IMR-90 (cell line): ENCODE measurements around the gene MYADML2. TPM values are rescaled to one million over a fixed set of nuclear protein-coding genes. Genes with fewer than 3 reads are reported as not detected.

Experiments used
- ATAC-seq: fragments of 200-7000 bp; cut with Tn5 transposase; 2 replicates; pipeline ENCODE4 v1.9.1; 2020; ENCODE audit warnings: low read depth, mild to moderate bottlenecking, moderate library complexity
- BruUV-seq: library from RNA; stranded (reverse); fragments of 400-500 nt; replicated peaks from 2 replicates; lab custom pipeline; 2021; lab: Mats Ljungman, UMichigan
- CTCF ChIA-PET: fragments of 300-600 bp; formaldehyde crosslinking; extraction: SDS; loops from one replicate; lab custom pipeline; 2021; ENCODE audit warnings: antibody characterized with exemption; lab: Yijun Ruan, JAX
- POLR2A ChIA-PET: fragments of 300-600 bp; sonication (Branson Sonifier 250); formaldehyde crosslinking; loops from one replicate; lab custom pipeline; 2022; ENCODE audit warnings: antibody characterized with exemption; ENCODE audit not compliant: unreplicated experiment; lab: Charles Lee
- DNase-seq: peaks from one replicate; pipeline ENCODE4 v3.0.0; 2013
- H2AFZ ChIP-seq: replicated peaks from 2 replicates; pipeline ENCODE3; 2013; ENCODE audit warnings: low read length, mild to moderate bottlenecking; ENCODE audit not compliant: poor library complexity
- H2AK5ac ChIP-seq: 2 replicates; pipeline ENCODE4 v1.6.1; 2013; ENCODE audit warnings: low read depth, low read length, inconsistent platforms
- H2AK9ac ChIP-seq: replicated peaks from 2 replicates; pipeline ENCODE3; 2013; ENCODE audit warnings: mild to moderate bottlenecking, low read depth, low read length, moderate library complexity; ENCODE audit not compliant: poor library complexity
- H2BK120ac ChIP-seq: 2 replicates; pipeline ENCODE4 v1.6.1; 2013; ENCODE audit warnings: low read depth, low read length, inconsistent platforms
- H2BK15ac ChIP-seq: 3 replicates; pipeline ENCODE4 v1.6.1; 2013; ENCODE audit warnings: low read depth, low read length, inconsistent platforms
- H2BK20ac ChIP-seq: 2 replicates; pipeline ENCODE4 v1.6.1; 2013; ENCODE audit warnings: low read depth, mild to moderate bottlenecking, inconsistent platforms, low read length, moderate library complexity
- H2BK5ac ChIP-seq: 2 replicates; pipeline ENCODE4 v1.6.1; 2013; ENCODE audit warnings: mild to moderate bottlenecking, low read depth, low read length, inconsistent platforms; ENCODE audit not compliant: poor library complexity, severe bottlenecking
- H3K14ac ChIP-seq: replicated peaks from 2 replicates; pipeline ENCODE4 v1.6.1; 2013; ENCODE audit warnings: low read depth, low read length, inconsistent platforms
- H3K18ac ChIP-seq: 2 replicates; pipeline ENCODE4 v1.6.1; 2013; ENCODE audit warnings: low read depth, low read length, control low read depth
- H3K23ac ChIP-seq: 2 replicates; pipeline ENCODE4 v1.6.1; 2013; ENCODE audit warnings: low read depth, low read length, inconsistent platforms
- H3K27ac ChIP-seq: 2 replicates; pipeline ENCODE4 v1.5.1; 2013; ENCODE audit warnings: mild to moderate bottlenecking, control low read depth, low read length; ENCODE audit not compliant: insufficient read depth
- H3K27me3 ChIP-seq: 2 replicates; pipeline ENCODE4 v1.6.1; 2013; ENCODE audit warnings: low read length; ENCODE audit not compliant: control insufficient read depth, insufficient read depth
- H3K36me3 ChIP-seq: 2 replicates; pipeline ENCODE4 v1.6.1; 2013; ENCODE audit warnings: low read length, mixed read lengths; ENCODE audit not compliant: control insufficient read depth, insufficient read depth
- H3K4ac ChIP-seq: 2 replicates; pipeline ENCODE4 v1.6.1; 2013; ENCODE audit warnings: low read depth, low read length, inconsistent platforms
- H3K4me1 ChIP-seq: 2 replicates; pipeline ENCODE4 v1.6.1; 2013; ENCODE audit warnings: low read length, mixed read lengths; ENCODE audit not compliant: control insufficient read depth, insufficient read depth
- H3K4me2 ChIP-seq: 2 replicates; pipeline ENCODE4 v1.6.1; 2013; ENCODE audit warnings: low read depth, mild to moderate bottlenecking, control low read depth, low read length, moderate library complexity
- H3K4me3 ChIP-seq: 2 replicates; pipeline ENCODE4 v1.5.1; 2013; ENCODE audit warnings: low read depth, mild to moderate bottlenecking, control low read depth, low read length, moderate library complexity; ENCODE audit not compliant: insufficient read depth
- H3K56ac ChIP-seq: 2 replicates; pipeline ENCODE4 v1.6.1; 2013; ENCODE audit warnings: low read length, inconsistent platforms; ENCODE audit not compliant: insufficient read depth; ENCODE audit errors: extremely low read depth
- H3K79me1 ChIP-seq, 2 experiments: 2 replicates each; pipeline ENCODE4 v1.6.1; 2013; ENCODE audit warnings: low read length in 2 of 2, inconsistent platforms in 1 of 2, low read depth in 1 of 2
- H3K9ac ChIP-seq: 2 replicates; pipeline ENCODE4 v1.6.1; 2013; ENCODE audit warnings: low read depth, low read length, control low read depth
- H3K9me1 ChIP-seq: 2 replicates; pipeline ENCODE4 v1.6.1; 2013; ENCODE audit warnings: low read length, inconsistent platforms; ENCODE audit not compliant: insufficient read depth
- H3K9me3 ChIP-seq: 2 replicates; pipeline ENCODE4 v1.6.1; 2013; ENCODE audit warnings: low read length; ENCODE audit not compliant: control insufficient read depth, insufficient read depth
- H4K20me1 ChIP-seq: 2 replicates; pipeline ENCODE4 v1.6.1; 2013; ENCODE audit warnings: low read length, inconsistent platforms; ENCODE audit not compliant: insufficient read depth
- H4K5ac ChIP-seq: 2 replicates; pipeline ENCODE4 v1.6.1; 2013; ENCODE audit warnings: mild to moderate bottlenecking, low read depth, low read length, control low read depth
- H4K8ac ChIP-seq, 2 experiments: 2 replicates each; pipeline ENCODE4 v1.6.1; 2013; ENCODE audit warnings: low read depth in 2 of 2, low read length in 2 of 2, control low read depth in 1 of 2, inconsistent platforms in 1 of 2
- H4K91ac ChIP-seq: 2 replicates; pipeline ENCODE4 v1.6.1; 2013; ENCODE audit warnings: low read depth, low read length, inconsistent platforms; ENCODE audit not compliant: insufficient read depth
- BHLHE40 ChIP-seq: fragments of 150-350 bp; IDR thresholded peaks from 2 replicates; pipeline ENCODE4 v1.6.1; 2016; ENCODE audit warnings: mild to moderate bottlenecking, low read depth, low read length
- CHD1 ChIP-seq: IDR thresholded peaks from 2 replicates; pipeline ENCODE4 v1.6.1; 2012; ENCODE audit warnings: low read depth, low read length, improper control_type of control experiment
- FOS ChIP-seq: fragments of 150-350 bp; IDR thresholded peaks from 2 replicates; pipeline ENCODE4 v1.6.1; 2016; ENCODE audit warnings: low read depth, low read length
- MAFK ChIP-seq: IDR thresholded peaks from 2 replicates; pipeline ENCODE4 v1.6.1; 2012; ENCODE audit warnings: low read depth, low read length, improper control_type of control experiment
- MAZ ChIP-seq: IDR thresholded peaks from 2 replicates; pipeline ENCODE4 v1.6.1; 2012; ENCODE audit warnings: low read depth, mild to moderate bottlenecking, low read length, improper control_type of control experiment, moderate library complexity, borderline replicate concordance
- MXI1 ChIP-seq: IDR thresholded peaks from 2 replicates; pipeline ENCODE4 v1.6.1; 2012; ENCODE audit warnings: low read depth, mild to moderate bottlenecking, low read length, moderate library complexity, borderline replicate concordance
- NFE2L2 ChIP-seq: fragments of 150-350 bp; IDR thresholded peaks from 2 replicates; pipeline ENCODE4 v1.6.1; 2016; ENCODE audit warnings: low read depth, mild to moderate bottlenecking, low read length
- POLR2A ChIP-seq: IDR thresholded peaks from 2 replicates; pipeline ENCODE4 v1.6.1; 2012; ENCODE audit warnings: mild to moderate bottlenecking, low read depth, low read length
- RAD21 ChIP-seq: IDR thresholded peaks from 2 replicates; pipeline ENCODE4 v1.6.1; 2012; ENCODE audit warnings: low read length, improper control_type of control experiment
- RCOR1 ChIP-seq: IDR thresholded peaks from 2 replicates; pipeline ENCODE4 v1.6.1; 2012; ENCODE audit warnings: mild to moderate bottlenecking, low read length, improper control_type of control experiment; ENCODE audit not compliant: insufficient replicate concordance
- RFX5 ChIP-seq: IDR thresholded peaks from 2 replicates; pipeline ENCODE4 v1.8.0; 2012; ENCODE audit warnings: low read depth, mild to moderate bottlenecking, low read length, moderate library complexity
- SMC3 ChIP-seq: fragments of 150-350 bp; IDR thresholded peaks from 2 replicates; pipeline ENCODE4 v1.6.1; 2016; ENCODE audit warnings: low read depth, mild to moderate bottlenecking, antibody characterized with exemption, low read length, moderate library complexity
- WGBS, 2 experiments: methylation state at CpG; one replicate each; pipeline versions ENCODE4 v1.1.5 to v1.1.7; 2013; ENCODE audit warnings: missing lambda C conversion rate in 2 of 2; ENCODE audit not compliant: insufficient read length in 1 of 2; ENCODE audit errors: extremely low coverage in 2 of 2; 5-methylcytosine and 5-hydroxymethylcytosine counted together
- dilution Hi-C: fragments of 300-500 bp; cut with HindIII; formaldehyde crosslinking; loops from one replicate; pipeline ENCODE4 v1.14.3; 2018; ENCODE audit warnings: low sequenced_read_pairs; ENCODE audit not compliant: unreplicated experiment
- in situ Hi-C: fragments of 300-500 bp; cut with MboI; formaldehyde crosslinking; loops from 3 replicates; pipeline ENCODE4 v1.14.3; 2019; ENCODE audit warnings: low sequenced_read_pairs, inconsistent platforms, mixed read lengths
- intact Hi-C: fragments of 100-400 bp; cut with micrococcal nuclease; formaldehyde crosslinking; loops from 2 replicates; pipeline ENCODE4 v1.10.0; 2022
- polyA plus RNA-seq, 3 experiments: library from polyadenylated mRNA; depleted of rRNA; stranded (reverse); fragments of >200 nt; gene quantifications; 2 replicates each; pipeline ENCODE4 v1.2.3, GENCODE V29; 2012; ENCODE audit warnings: low replicate concordance in 1 of 3
- total RNA-seq: library from RNA; depleted of rRNA; stranded (reverse); fragments of >200 nt; gene quantifications from 2 replicates; pipeline ENCODE4 v1.2.3, GENCODE V29; 2012
- TF ChIP-seq, protein P1 (sequence below): fragments of 150-350 bp; IDR thresholded peaks from 2 replicates; pipeline ENCODE4 v1.6.1; 2016; ENCODE audit warnings: low read depth, mild to moderate bottlenecking, low read length, moderate library complexity, borderline replicate concordance
- TF ChIP-seq, protein P2 (sequence below): conservative IDR thresholded peaks from 2 replicates; pipeline ENCODE4 v1.5.1; 2012; ENCODE audit warnings: mild to moderate bottlenecking, low read depth, low read length, improper control_type of control experiment
- TF ChIP-seq, protein P3 (sequence below): fragments of 150-350 bp; IDR thresholded peaks from 2 replicates; pipeline ENCODE4 v1.6.1; 2017; ENCODE audit warnings: mild to moderate bottlenecking, antibody characterized with exemption, low read length, low read depth

The MYADML2 gene
- total and polyA plus RNA-seq, 2 of the 4 experiments (the other 2 are of a cell fraction) = not detected

DNA sequence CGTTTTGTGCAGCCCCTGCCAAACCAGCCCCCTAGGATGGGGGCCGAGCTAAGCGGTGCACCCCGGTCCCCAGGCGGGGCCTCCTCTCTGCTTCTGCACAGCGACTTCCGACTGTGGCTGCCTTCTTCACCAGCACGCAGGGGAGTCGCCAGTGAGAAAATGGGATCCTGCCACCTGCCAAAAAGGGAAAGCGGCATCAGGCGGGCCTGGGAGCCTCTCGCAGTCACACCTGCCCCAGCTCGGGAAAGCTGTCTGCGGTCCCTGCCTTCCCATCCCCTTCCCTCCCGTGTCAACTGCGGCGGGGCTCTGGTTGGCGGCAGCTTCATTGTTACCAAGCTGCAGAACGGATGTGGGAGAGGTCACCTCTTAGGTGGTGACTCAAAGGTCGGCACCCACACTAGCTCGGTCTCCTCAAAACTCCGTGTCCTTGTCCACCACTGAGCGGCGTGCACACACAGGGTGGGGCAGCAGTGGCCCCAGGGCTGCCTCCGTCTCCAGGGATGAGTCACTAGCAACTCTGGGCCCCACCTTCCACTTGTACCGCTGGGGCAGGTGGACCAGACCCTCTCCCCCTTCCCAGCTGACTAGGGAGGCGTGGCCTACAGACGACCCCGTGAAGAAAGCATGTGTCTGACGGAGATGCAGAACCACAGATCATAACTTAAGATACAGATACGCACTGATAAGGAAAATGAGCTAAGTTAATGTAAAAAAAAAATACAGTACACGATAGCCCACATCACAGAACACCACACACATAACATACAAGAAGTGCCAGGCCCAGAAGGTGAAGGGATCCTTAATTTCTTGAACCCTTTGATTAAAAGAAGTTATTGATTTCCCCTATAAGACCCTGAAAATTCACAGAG lies 34.4 kb downstream of the MYADML2 start:
- no peak for ATAC-seq
- no peak overlapping the region for H3K4ac ChIP-seq
- no peak overlapping the region for H2BK5ac ChIP-seq
- no peak overlapping the region for H4K5ac ChIP-seq
- dilution Hi-C loops = no loop called here
- no peak overlapping the region for H3K18ac ChIP-seq
- H3K9ac ChIP-seq = no peak overlapping the region
- DNase-seq = no peak
- no peak overlapping the region for H3K14ac ChIP-seq
- H3K36me3 ChIP-seq = peaks cover 44% of the 10 kb centered on the region
- no peak overlapping the region for H3K27ac ChIP-seq
- H3K56ac ChIP-seq = no peak overlapping the region
- H2AK5ac ChIP-seq = no peak overlapping the region
- 91% methylated on average over 12 of the region's 32 CpGs; no CpG with 5 or more reads in 1 of the 2 experiments for WGBS, 2 experiments
- peaks cover 11% of the 10 kb centered on the region for H3K4me1 ChIP-seq
- ChIA-PET CTCF (interaction anchor here (0.5 kb wide), 1 partner anchor 20 kb away, joined by 3 read pairs; no protein-coding TSS in a partner anchor), POLR2A (no interaction called here)
- no peaks in the 10 kb centered on the region for H3K27me3 ChIP-seq
- peaks cover 14 to 56% of the 10 kb centered on the region in 2 experiments for H3K79me1 ChIP-seq
- H3K4me3 ChIP-seq = no peak overlapping the region
- H4K20me1 ChIP-seq = peaks cover 40% of the 10 kb centered on the region
- BruUV-seq = no TSS peak
- intact Hi-C loops = no loop called here
- no peaks in the 10 kb centered on the region for H3K9me3 ChIP-seq
- peak overlapping the region; percentile 9 for H2AK9ac ChIP-seq
- H2BK20ac ChIP-seq = no peak overlapping the region
- no peak overlapping the region for H2BK120ac ChIP-seq
- no peak overlapping the region for H3K23ac ChIP-seq
- H3K4me2 ChIP-seq = no peak overlapping the region
- in situ Hi-C loops = no loop called here
- no peak overlapping the region for H2BK15ac ChIP-seq
- H2AFZ ChIP-seq = no peak overlapping the region
- no peak overlapping the region for H4K91ac ChIP-seq
- H4K8ac ChIP-seq = no peak overlapping the region
- H3K9me1 ChIP-seq = peaks cover 16% of the 10 kb centered on the region; the same call in 1 of the 2 replicates
- TF ChIP-seq FOS (no peak), MXI1 (no peak), RAD21 (no peak), RFX5 (no peak), NFE2L2 (no peak), MAFK (no peak), POLR2A (no peak), SMC3 (no peak), BHLHE40 (no peak), CHD1 (no peak), MAZ (no peak), RCOR1 (no peak)
- TF ChIP-seq, protein P1, sequence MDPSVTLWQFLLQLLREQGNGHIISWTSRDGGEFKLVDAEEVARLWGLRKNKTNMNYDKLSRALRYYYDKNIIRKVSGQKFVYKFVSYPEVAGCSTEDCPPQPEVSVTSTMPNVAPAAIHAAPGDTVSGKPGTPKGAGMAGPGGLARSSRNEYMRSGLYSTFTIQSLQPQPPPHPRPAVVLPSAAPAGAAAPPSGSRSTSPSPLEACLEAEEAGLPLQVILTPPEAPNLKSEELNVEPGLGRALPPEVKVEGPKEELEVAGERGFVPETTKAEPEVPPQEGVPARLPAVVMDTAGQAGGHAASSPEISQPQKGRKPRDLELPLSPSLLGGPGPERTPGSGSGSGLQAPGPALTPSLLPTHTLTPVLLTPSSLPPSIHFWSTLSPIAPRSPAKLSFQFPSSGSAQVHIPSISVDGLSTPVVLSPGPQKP = no peak
- TF ChIP-seq, protein P2, sequence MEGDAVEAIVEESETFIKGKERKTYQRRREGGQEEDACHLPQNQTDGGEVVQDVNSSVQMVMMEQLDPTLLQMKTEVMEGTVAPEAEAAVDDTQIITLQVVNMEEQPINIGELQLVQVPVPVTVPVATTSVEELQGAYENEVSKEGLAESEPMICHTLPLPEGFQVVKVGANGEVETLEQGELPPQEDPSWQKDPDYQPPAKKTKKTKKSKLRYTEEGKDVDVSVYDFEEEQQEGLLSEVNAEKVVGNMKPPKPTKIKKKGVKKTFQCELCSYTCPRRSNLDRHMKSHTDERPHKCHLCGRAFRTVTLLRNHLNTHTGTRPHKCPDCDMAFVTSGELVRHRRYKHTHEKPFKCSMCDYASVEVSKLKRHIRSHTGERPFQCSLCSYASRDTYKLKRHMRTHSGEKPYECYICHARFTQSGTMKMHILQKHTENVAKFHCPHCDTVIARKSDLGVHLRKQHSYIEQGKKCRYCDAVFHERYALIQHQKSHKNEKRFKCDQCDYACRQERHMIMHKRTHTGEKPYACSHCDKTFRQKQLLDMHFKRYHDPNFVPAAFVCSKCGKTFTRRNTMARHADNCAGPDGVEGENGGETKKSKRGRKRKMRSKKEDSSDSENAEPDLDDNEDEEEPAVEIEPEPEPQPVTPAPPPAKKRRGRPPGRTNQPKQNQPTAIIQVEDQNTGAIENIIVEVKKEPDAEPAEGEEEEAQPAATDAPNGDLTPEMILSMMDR = no peak
- TF ChIP-seq, protein P3, sequence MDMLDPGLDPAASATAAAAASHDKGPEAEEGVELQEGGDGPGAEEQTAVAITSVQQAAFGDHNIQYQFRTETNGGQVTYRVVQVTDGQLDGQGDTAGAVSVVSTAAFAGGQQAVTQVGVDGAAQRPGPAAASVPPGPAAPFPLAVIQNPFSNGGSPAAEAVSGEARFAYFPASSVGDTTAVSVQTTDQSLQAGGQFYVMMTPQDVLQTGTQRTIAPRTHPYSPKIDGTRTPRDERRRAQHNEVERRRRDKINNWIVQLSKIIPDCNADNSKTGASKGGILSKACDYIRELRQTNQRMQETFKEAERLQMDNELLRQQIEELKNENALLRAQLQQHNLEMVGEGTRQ = no peak
